B cell (primary cell): ENCODE data around the gene SMYD2. TPM values are rescaled to one million over a fixed set of nuclear protein-coding genes. Genes with fewer than 3 reads are reported as not detected.

Experiments
- ATAC-seq: fragments of 200-7000 bp; cut with Tn5 transposase; one replicate; pipeline ENCODE4 v1.10.0; 2021; ENCODE audit warnings: low read depth, mild to moderate bottlenecking, moderate number of reproducible peaks, moderate library complexity
- CTCF ChIA-PET: fragments of 350-600 bp; sonication (Branson Sonifier 250); formaldehyde crosslinking; loops from one replicate; lab custom pipeline; 2021; ENCODE audit warnings: antibody characterized with exemption, inconsistent platforms; lab: Charles Lee
- POLR2A ChIA-PET: fragments of 350-600 bp; sonication (Branson Sonifier 250); formaldehyde crosslinking; loops from one replicate; lab custom pipeline; 2021; ENCODE audit warnings: antibody characterized with exemption; lab: Charles Lee
- DNase-seq: peaks from one replicate; pipeline ENCODE4 v3.0.0; 2013
- H2AFZ ChIP-seq: 2 replicates; pipeline ENCODE4 v1.6.1; 2012; ENCODE audit warnings: mild to moderate bottlenecking, low read depth, low read length; ENCODE audit not compliant: insufficient read depth, poor library complexity, severe bottlenecking
- H3K27ac ChIP-seq, 2 donors: 1 replicate in 1 of 2; 2 replicates in 1 of 2; pipeline ENCODE4 v1.5.1; 2012 to 2013; ENCODE audit warnings: low read length in 2 of 2, mild to moderate bottlenecking in 2 of 2, moderate library complexity in 1 of 2
- H3K27me3 ChIP-seq, 4 experiments: fragments of 200-600 bp in 1 of 4; sonication (generic) in 1 of 4; replicated peaks in 1 of 4; 1 replicate in 2 of 4; 2 replicates in 2 of 4; pipeline versions ENCODE4 v1.6.1 to v1.7.0; 2013 to 2016; ENCODE audit warnings: low read length in 3 of 4, mild to moderate bottlenecking in 2 of 4, mixed read lengths in 1 of 4, moderate library complexity in 1 of 4; ENCODE audit not compliant: insufficient read depth in 4 of 4, control insufficient read depth in 3 of 4; ENCODE audit errors: control extremely low read depth in 1 of 4
- H3K36me3 ChIP-seq, 2 experiments: replicated peaks in 1 of 2; 1 replicate in 1 of 2; 2 replicates in 1 of 2; pipeline versions ENCODE4 v1.6.1 to v1.7.1; 2013; ENCODE audit warnings: low read length in 1 of 2; ENCODE audit not compliant: insufficient read depth in 2 of 2, control insufficient read depth in 1 of 2; ENCODE audit errors: control extremely low read depth in 1 of 2, extremely low read depth in 1 of 2
- H3K4me1 ChIP-seq, 2 donors: fragments of 200-600 bp in 1 of 2; sonication (generic) in 1 of 2; 1 replicate in 1 of 2; 2 replicates in 1 of 2; pipeline versions ENCODE4 v1.5.1 to v1.6.1; 2013 to 2017; ENCODE audit warnings: low read length in 2 of 2; ENCODE audit not compliant: control insufficient read depth in 2 of 2, insufficient read depth in 2 of 2
- H3K4me2 ChIP-seq: replicated peaks from 2 replicates; pipeline ENCODE3; 2012; ENCODE audit warnings: mild to moderate bottlenecking, low read depth, low read length; ENCODE audit not compliant: poor library complexity, severe bottlenecking
- H3K4me3 ChIP-seq, 5 experiments: fragments of 200-600 bp in 1 of 5; sonication (generic) in 1 of 5; 1 replicate in 3 of 5; 2 replicates in 2 of 5; pipeline versions ENCODE4 v1.5.1 to v1.7.0; 2011 to 2016; ENCODE audit warnings: low read length in 4 of 5, mild to moderate bottlenecking in 4 of 5, low read depth in 2 of 5, control low read depth in 1 of 5, moderate library complexity in 1 of 5; ENCODE audit not compliant: insufficient read depth in 1 of 5; ENCODE audit errors: control extremely low read depth in 1 of 5, extremely low read depth in 1 of 5
- H3K79me2 ChIP-seq: fragments of 200-600 bp; sonication (generic); one replicate; pipeline ENCODE4 v1.6.0; 2016; ENCODE audit warnings: low read length; ENCODE audit not compliant: control insufficient read depth, insufficient read depth
- H3K9ac ChIP-seq: fragments of 200-600 bp; sonication (generic); 2 replicates; pipeline ENCODE4 v1.6.1; 2017; ENCODE audit warnings: mild to moderate bottlenecking, low read length, moderate library complexity
- H3K9me3 ChIP-seq, 3 donors: one replicate each; pipeline versions ENCODE4 v1.6.1 to v1.7.1; 2013; ENCODE audit warnings: low read length in 2 of 3; ENCODE audit not compliant: control insufficient read depth in 2 of 3, insufficient read depth in 1 of 3; ENCODE audit errors: control extremely low read depth in 1 of 3
- H4K20me1 ChIP-seq: 2 replicates; pipeline ENCODE4 v1.6.0; 2012; ENCODE audit warnings: mild to moderate bottlenecking, low read length; ENCODE audit not compliant: insufficient read depth, control insufficient read depth, poor library complexity, severe bottlenecking
- H3K27ac Mint-ChIP-seq: one replicate; pipeline ENCODE4 v1.8.0; 2021; ENCODE audit warnings: mixed read lengths
- H3K27me3 Mint-ChIP-seq: one replicate; pipeline ENCODE4 v1.8.0; 2021; ENCODE audit warnings: mixed read lengths
- H3K4me1 Mint-ChIP-seq: one replicate; pipeline ENCODE4 v1.8.0; 2021; ENCODE audit warnings: mixed read lengths
- H3K4me3 Mint-ChIP-seq: one replicate; pipeline ENCODE4 v1.8.0; 2021; ENCODE audit warnings: mixed read lengths
- H3K9me3 Mint-ChIP-seq: one replicate; pipeline ENCODE4 v1.8.0; 2022; ENCODE audit warnings: mixed read lengths; ENCODE audit not compliant: insufficient read depth
- EZH2 ChIP-seq: IDR thresholded peaks from 2 replicates; pipeline ENCODE4 v1.6.1; 2012; ENCODE audit warnings: borderline replicate concordance, low read depth, mild to moderate bottlenecking, moderate library complexity, low read length; ENCODE audit not compliant: insufficient read depth, poor library complexity, severe bottlenecking
- WGBS: methylation state at CpG from one replicate; pipeline ENCODE4 v1.1.5; 2013; ENCODE audit warnings: missing lambda C conversion rate; ENCODE audit not compliant: insufficient coverage; 5-methylcytosine and 5-hydroxymethylcytosine counted together
- intact Hi-C: fragments of 100-400 bp; cut with micrococcal nuclease; formaldehyde crosslinking; loops from one replicate; pipeline ENCODE4 v1.10.0; 2022
- polyA plus RNA-seq: library from polyadenylated mRNA; depleted of rRNA; stranded (reverse); fragments of >200 nt; gene quantifications from 2 replicates; pipeline ENCODE4 v1.2.3, GENCODE V29; 2012
- total RNA-seq, 2 donors: library from RNA; stranded (reverse); fragments of 120-200 nt in 1 of 2; gene quantifications; 1 replicate in 1 of 2; 2 replicates in 1 of 2; pipeline versions ENCODE4 v1.2.3 to v1.2.4, GENCODE V29; 2013 to 2022
- TF ChIP-seq, protein P1 (sequence below): fragments of 200-600 bp; IDR thresholded peaks from one replicate; pipeline ENCODE4 v1.8.0; 2022; ENCODE audit warnings: antibody characterized with exemption, mild to moderate bottlenecking

The SMYD2 gene
- total and polyA plus RNA-seq, 2 donors (not counting 1 experiment from before 2014, with no cell fraction given), result 21.2 to 29.1 TPM

DNA sequence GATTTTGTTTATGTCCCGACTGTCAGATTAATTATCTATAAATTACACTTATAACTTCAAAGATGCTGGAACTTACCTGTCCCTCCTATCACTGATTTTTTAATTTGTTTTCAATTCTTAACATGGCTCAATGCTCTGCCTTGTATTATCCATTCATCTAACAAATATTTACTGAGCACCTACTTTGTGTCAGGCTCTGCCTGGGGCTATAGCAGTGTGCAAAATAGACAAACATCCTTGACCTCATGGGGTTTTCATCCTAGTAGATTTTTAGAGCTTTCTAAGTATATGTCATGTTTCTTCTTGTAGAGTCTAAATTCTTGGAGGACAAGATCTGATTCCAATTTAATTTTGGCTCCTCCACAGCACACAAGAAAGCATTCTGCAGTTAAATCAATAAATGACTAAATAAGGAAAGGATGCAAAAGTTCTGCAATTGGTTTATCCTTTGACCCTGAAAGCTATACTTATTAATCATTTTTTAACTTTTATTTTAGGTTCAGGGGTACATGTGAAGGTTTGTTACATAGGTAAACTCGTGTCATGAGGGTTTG lies 10.8 kb upstream of the SMYD2 start:
- Histone ChIP-seq H3K9ac (no peak overlapping the region), H4K20me1 (no peaks in the 10 kb centered on the region), H3K9me3 (no peaks in the 10 kb centered on the region), H3K4me2 (no peak overlapping the region), H3K4me3 (no peak overlapping the region), H3K27me3 (peaks cover 0 to 4% (median 1%) of the 10 kb centered on the region in 4 experiments), H3K27ac (no peak overlapping the region), H3K36me3 (no peaks in the 10 kb centered on the region), H3K79me2 (no peaks in the 10 kb centered on the region), H3K4me1 (no peaks in the 10 kb centered on the region), H2AFZ (no peak overlapping the region)
- H3K9me3 Mint-ChIP-seq, result no peaks in the 10 kb centered on the region
- WGBS, result no CpG with 5 or more reads among the region's 2 CpGs
- no peak overlapping the region for H3K4me3 Mint-ChIP-seq
- intact Hi-C loops, result no loop called here
- ATAC-seq (no peak), DNase-seq (no peak)
- POLR2A ChIA-PET, result no interaction called here
- H3K27ac Mint-ChIP-seq, result no peak overlapping the region
- H3K4me1 Mint-ChIP-seq, result no peaks in the 10 kb centered on the region
- CTCF ChIA-PET, result interaction anchor here (1.3 to 4.4 kb wide), 3 partner anchors 9 to 62 kb away, joined by 4 to 31 read pairs (median 4); no protein-coding TSS in a partner anchor
- peaks cover 27% of the 10 kb centered on the region for H3K27me3 Mint-ChIP-seq
- no peak for TF ChIP-seq EZH2
- TF ChIP-seq, protein P1, sequence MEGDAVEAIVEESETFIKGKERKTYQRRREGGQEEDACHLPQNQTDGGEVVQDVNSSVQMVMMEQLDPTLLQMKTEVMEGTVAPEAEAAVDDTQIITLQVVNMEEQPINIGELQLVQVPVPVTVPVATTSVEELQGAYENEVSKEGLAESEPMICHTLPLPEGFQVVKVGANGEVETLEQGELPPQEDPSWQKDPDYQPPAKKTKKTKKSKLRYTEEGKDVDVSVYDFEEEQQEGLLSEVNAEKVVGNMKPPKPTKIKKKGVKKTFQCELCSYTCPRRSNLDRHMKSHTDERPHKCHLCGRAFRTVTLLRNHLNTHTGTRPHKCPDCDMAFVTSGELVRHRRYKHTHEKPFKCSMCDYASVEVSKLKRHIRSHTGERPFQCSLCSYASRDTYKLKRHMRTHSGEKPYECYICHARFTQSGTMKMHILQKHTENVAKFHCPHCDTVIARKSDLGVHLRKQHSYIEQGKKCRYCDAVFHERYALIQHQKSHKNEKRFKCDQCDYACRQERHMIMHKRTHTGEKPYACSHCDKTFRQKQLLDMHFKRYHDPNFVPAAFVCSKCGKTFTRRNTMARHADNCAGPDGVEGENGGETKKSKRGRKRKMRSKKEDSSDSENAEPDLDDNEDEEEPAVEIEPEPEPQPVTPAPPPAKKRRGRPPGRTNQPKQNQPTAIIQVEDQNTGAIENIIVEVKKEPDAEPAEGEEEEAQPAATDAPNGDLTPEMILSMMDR, result no peak

- peaks cover 19% of the 10 kb centered on the region for H3K27me3 Mint-ChIP-seq
- CTCF ChIA-PET, result interaction anchor here (0.8 to 4.4 kb wide), 5 partner anchors 10 to 367 kb away, joined by 3 to 31 read pairs (median 4); no protein-coding TSS in a partner anchor
- no peak for DNase-seq
- ATAC-seq, result no peak
- TF ChIP-seq, protein P1, result no peak
- TF ChIP-seq EZH2, result no peak
- no peak overlapping the region for H3K9ac ChIP-seq
- H3K36me3 ChIP-seq, result no peaks in the 10 kb centered on the region
- no peaks in the 10 kb centered on the region for H3K4me1 ChIP-seq
- no peaks in the 10 kb centered on the region for H3K9me3 Mint-ChIP-seq
- H3K27ac Mint-ChIP-seq, result no peak overlapping the region
- intact Hi-C loops, result no loop called here
- H3K4me3 ChIP-seq, result no peak overlapping the region
- H3K27me3 ChIP-seq, result peaks cover 0 to 4% (median 0%) of the 10 kb centered on the region in 4 experiments
- H3K79me2 ChIP-seq, result no peaks in the 10 kb centered on the region
- peaks cover 0 to 8% (median 0%) of the 10 kb centered on the region in 3 donors for H3K9me3 ChIP-seq
- POLR2A ChIA-PET, result no interaction called here
- no peaks in the 10 kb centered on the region for H4K20me1 ChIP-seq
- WGBS, result no CpG with 5 or more reads among the region's 3 CpGs
- no peak overlapping the region for H3K27ac ChIP-seq
- no peak overlapping the region for H2AFZ ChIP-seq
- no peaks in the 10 kb centered on the region for H3K4me1 Mint-ChIP-seq
- no peak overlapping the region for H3K4me3 Mint-ChIP-seq
- no peak overlapping the region for H3K4me2 ChIP-seq
Observed at GRCh38 chr1:214271174-214271858, 9.6 kb upstream of the SMYD2 start.
